Panc1 (cell line): ENCODE measurements around the gene PLA2G2C. TPM values are rescaled to one million over a fixed set of nuclear protein-coding genes. Genes with fewer than 3 reads are reported as not detected.
"Not testable (repeated sequence)": the region's sequence is repeated elsewhere in the genome, so short reads cannot be mapped to it uniquely, and the experiment has no call there.

Experiments
- ATAC-seq: fragments of 200-7000 bp; cut with Tn5 transposase; 2 replicates; pipeline ENCODE4 v1.9.1; 2020; ENCODE audit warnings: mild to moderate bottlenecking, moderate library complexity
- BruUV-seq: library from RNA; stranded (reverse); fragments of 400-500 nt; replicated peaks from 2 replicates; lab custom pipeline; 2021; lab: Mats Ljungman, UMichigan
- CTCF ChIA-PET: fragments of 300-600 bp; sonication (Branson Sonifier 250); formaldehyde crosslinking; loops from one replicate; lab custom pipeline; 2022; ENCODE audit warnings: antibody characterized with exemption; lab: Charles Lee
- POLR2A ChIA-PET: fragments of 300-600 bp; sonication (Branson Sonifier 250); formaldehyde crosslinking; loops from one replicate; lab custom pipeline; 2022; ENCODE audit warnings: antibody characterized with exemption; lab: Charles Lee
- DNase-seq: peaks from one replicate; pipeline ENCODE4 v3.0.0-alpha.2; 2010; ENCODE audit warnings: low read depth, low spot score
- H3K27ac ChIP-seq: 2 replicates; pipeline ENCODE4 v1.5.1; 2011; ENCODE audit warnings: mild to moderate bottlenecking, low read length, inconsistent platforms
- H3K27me3 ChIP-seq: fragments of 200-500 bp; sonication (Bioruptor generic); 2 replicates; pipeline ENCODE4 v1.6.0; 2014; ENCODE audit warnings: low read length, inconsistent platforms; ENCODE audit not compliant: control insufficient read depth, insufficient read depth
- H3K36me3 ChIP-seq: fragments of 200-500 bp; sonication (Bioruptor generic); 2 replicates; pipeline ENCODE4 v1.5.1; 2014; ENCODE audit warnings: inconsistent platforms, mild to moderate bottlenecking, low read length, moderate library complexity; ENCODE audit not compliant: control insufficient read depth, insufficient read depth
- H3K4me1 ChIP-seq: 2 replicates; pipeline ENCODE4 v1.5.1; 2011; ENCODE audit warnings: inconsistent platforms, mild to moderate bottlenecking, low read length, moderate library complexity; ENCODE audit not compliant: control insufficient read depth, insufficient read depth
- H3K4me3 ChIP-seq, 2 experiments: 2 replicates each; pipeline ENCODE4 v1.5.1; 2011 to 2012; ENCODE audit warnings: low read depth in 2 of 2, low read length in 2 of 2, mild to moderate bottlenecking in 2 of 2, inconsistent platforms in 1 of 2, moderate library complexity in 1 of 2
- H3K9me3 ChIP-seq: fragments of 200-500 bp; sonication (Bioruptor generic); 2 replicates; pipeline ENCODE4 v1.5.1; 2014; ENCODE audit warnings: low read depth, mild to moderate bottlenecking, inconsistent platforms, low read length, moderate library complexity; ENCODE audit not compliant: control insufficient read depth, insufficient read depth
- POLR2AphosphoS5 ChIP-seq: IDR thresholded peaks from 2 replicates; pipeline ENCODE4 v1.6.1; 2012; ENCODE audit warnings: mild to moderate bottlenecking, low read depth, low read length, moderate library complexity
- REST ChIP-seq, 2 experiments: IDR thresholded peaks; 2 replicates each; pipeline ENCODE4 v1.6.1; 2011 to 2012; ENCODE audit warnings: low read depth in 2 of 2, control low read depth in 1 of 2, low read length in 1 of 2, mild to moderate bottlenecking in 1 of 2, moderate library complexity in 1 of 2; ENCODE audit not compliant: insufficient read depth in 1 of 2
- SIN3A ChIP-seq: IDR thresholded peaks from 2 replicates; pipeline ENCODE4 v1.6.1; 2012; ENCODE audit warnings: low read depth, mild to moderate bottlenecking, low read length, moderate library complexity, borderline replicate concordance; ENCODE audit not compliant: insufficient read depth
- TCF7L2 ChIP-seq: IDR thresholded peaks from 2 replicates; pipeline ENCODE4 v1.6.1; 2011; ENCODE audit warnings: mild to moderate bottlenecking, low read depth, low read length, inconsistent platforms
- in situ Hi-C: cut with HindIII; loops from 2 replicates; pipeline ENCODE4 v1.10.0; 2016; ENCODE audit warnings: low sequenced_read_pairs, low pct_unique_long_range_greater_than_20kb
- intact Hi-C: fragments of 100-400 bp; cut with micrococcal nuclease; formaldehyde crosslinking; loops from one replicate; pipeline ENCODE4 v1.10.0; 2022; ENCODE audit not compliant: unreplicated experiment
- total RNA-seq: library from RNA; stranded (reverse); gene quantifications from one replicate; pipeline ENCODE4 v1.2.1, GENCODE V29; 2021; ENCODE audit not compliant: unreplicated experiment
- TF ChIP-seq, protein P1 (sequence below): fragments of 450-650 bp; IDR thresholded peaks from 2 replicates; pipeline ENCODE4 v1.5.1; 2017; ENCODE audit warnings: mild to moderate bottlenecking

The PLA2G2C gene
- total RNA-seq, 1 experiment from 2014 or later = not detected

DNA sequence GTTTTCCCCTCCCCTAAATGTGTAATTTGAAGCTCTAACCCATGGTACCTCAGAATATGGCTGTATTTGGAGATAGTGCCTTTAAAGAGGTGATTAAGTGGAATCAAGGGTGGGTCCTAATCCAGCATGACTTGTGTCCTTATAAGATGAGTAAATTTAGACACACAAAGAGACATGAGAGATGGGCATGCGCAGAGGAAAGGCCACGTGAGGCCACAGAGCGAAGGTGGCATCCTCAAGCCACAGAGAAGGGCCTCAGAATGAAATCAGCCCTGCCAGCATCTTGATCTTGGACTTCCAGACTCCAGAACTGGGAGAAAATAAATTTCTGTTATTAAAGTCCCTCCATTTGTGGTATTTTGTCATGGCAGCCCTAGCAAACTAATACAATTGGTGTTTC is 50.1 kb downstream of the PLA2G2C start:
- CTCF ChIA-PET = no interaction called here

GRCh38 chr1:20134995-20135394 is 51.3 kb downstream of the PLA2G2C start:
- CTCF ChIA-PET = no interaction called here
- no peak for DNase-seq
- POLR2A ChIA-PET = no interaction called here
- no peak for ATAC-seq
- Histone ChIP-seq H3K9me3 (no peaks in the 10 kb centered on the region), H3K4me3 (no peak overlapping the region), H3K4me1 (no peaks in the 10 kb centered on the region), H3K27me3 (no peaks in the 10 kb centered on the region), H3K27ac (no peak overlapping the region), H3K36me3 (no peaks in the 10 kb centered on the region)
- no peak for TF ChIP-seq REST (IDR thresholded peaks at IDR 0.05; ENCODE audit: insufficient read depth in 1 of 2, low read depth in 2 of 2, low read length in 1 of 2)
- no peak for TF ChIP-seq SIN3A
- TF ChIP-seq TCF7L2 = no peak
- no peak for TF ChIP-seq POLR2AphosphoS5
- TF ChIP-seq, protein P1, sequence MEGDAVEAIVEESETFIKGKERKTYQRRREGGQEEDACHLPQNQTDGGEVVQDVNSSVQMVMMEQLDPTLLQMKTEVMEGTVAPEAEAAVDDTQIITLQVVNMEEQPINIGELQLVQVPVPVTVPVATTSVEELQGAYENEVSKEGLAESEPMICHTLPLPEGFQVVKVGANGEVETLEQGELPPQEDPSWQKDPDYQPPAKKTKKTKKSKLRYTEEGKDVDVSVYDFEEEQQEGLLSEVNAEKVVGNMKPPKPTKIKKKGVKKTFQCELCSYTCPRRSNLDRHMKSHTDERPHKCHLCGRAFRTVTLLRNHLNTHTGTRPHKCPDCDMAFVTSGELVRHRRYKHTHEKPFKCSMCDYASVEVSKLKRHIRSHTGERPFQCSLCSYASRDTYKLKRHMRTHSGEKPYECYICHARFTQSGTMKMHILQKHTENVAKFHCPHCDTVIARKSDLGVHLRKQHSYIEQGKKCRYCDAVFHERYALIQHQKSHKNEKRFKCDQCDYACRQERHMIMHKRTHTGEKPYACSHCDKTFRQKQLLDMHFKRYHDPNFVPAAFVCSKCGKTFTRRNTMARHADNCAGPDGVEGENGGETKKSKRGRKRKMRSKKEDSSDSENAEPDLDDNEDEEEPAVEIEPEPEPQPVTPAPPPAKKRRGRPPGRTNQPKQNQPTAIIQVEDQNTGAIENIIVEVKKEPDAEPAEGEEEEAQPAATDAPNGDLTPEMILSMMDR = no peak
- intact Hi-C loops = no loop called here
- BruUV-seq = no TSS peak
- in situ Hi-C loops = no loop called here

More for the DNA sequence above, 50.1 kb downstream of the PLA2G2C start:
- no peak for DNase-seq
- POLR2A ChIA-PET = no interaction called here
- Histone ChIP-seq H3K9me3 (no peaks in the 10 kb centered on the region), H3K4me1 (no peaks in the 10 kb centered on the region), H3K27ac (no peak overlapping the region), H3K4me3 (no peak overlapping the region), H3K27me3 (no peaks in the 10 kb centered on the region), H3K36me3 (no peaks in the 10 kb centered on the region)
- in situ Hi-C loops (no loop called here), intact Hi-C loops (no loop called here)
- TF ChIP-seq SIN3A (no peak), REST (IDR thresholded peaks at IDR 0.05; ENCODE audit: insufficient read depth in 1 of 2, low read depth in 2 of 2, low read length in 1 of 2) (no peak), TCF7L2 (no peak), POLR2AphosphoS5 (no peak)
- TF ChIP-seq, protein P1 = no peak
- no TSS peak for BruUV-seq
- no peak for ATAC-seq

- ATAC-seq, H3K9me3 ChIP-seq, CTCF ChIA-PET, POLR2A ChIA-PET, BruUV-seq, in situ Hi-C loops, DNase-seq, H3K27me3 ChIP-seq, intact Hi-C loops, H3K4me3 ChIP-seq, H3K4me1 ChIP-seq, H3K36me3 ChIP-seq, H3K27ac ChIP-seq: not testable (repeated sequence)
These were observed 55.8 kb downstream of the PLA2G2C start for GRCh38 chr1:20130518-20130917.
